ENCODE measurements around the gene STPG4.

- no peak for TF ChIP-seq POLR2AphosphoS5 (IDR thresholded peaks at IDR 0.05; ENCODE audit: low read depth, low read length)
- no peak for TF ChIP-seq POLR2A (IDR thresholded peaks at IDR 0.05; ENCODE audit: low read depth, low read length)
- no peak for TF ChIP-seq TAF1 (IDR thresholded peaks at IDR 0.05; ENCODE audit: borderline replicate concordance, low read depth, low read length)
These were observed 89.8 kb downstream of the STPG4 start for GRCh38 chr2:47065343-47065742.
